ENCODE data around the gene GNAI1. TPM values are rescaled to one million over a fixed set of nuclear protein-coding genes. Genes with fewer than 3 reads are reported as not detected.

Gene GNAI1
- total RNA-seq, 1 donor from 2014 or later = 0.35 TPM

DNA sequence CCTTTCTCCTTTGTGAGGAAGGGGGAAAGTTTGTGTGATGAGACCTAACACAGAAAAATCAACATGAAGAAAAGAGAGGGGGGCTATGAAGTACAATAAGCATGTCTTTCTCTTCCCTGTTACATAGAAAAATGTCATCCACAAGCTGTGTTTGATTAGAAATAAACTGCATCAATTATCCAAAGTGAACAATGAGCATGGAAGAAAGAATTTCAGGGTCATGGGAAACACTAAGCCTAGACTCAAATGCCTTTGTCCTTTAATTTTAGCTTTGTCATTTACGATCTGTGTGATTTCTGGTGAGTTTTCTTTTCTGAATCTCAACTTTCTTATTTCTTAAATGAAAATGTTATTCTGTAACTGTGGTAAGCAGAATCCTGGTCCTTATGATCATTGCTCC is 121.0 kb downstream of the GNAI1 start:
- Mint-ChIP-seq H3K36me3 (ENCODE audit: low read depth) (no peaks in the 10 kb centered on the region), H3K4me3 (no peak overlapping the region), H3K27ac (no peak overlapping the region), H3K27me3 (no peaks in the 10 kb centered on the region), H3K4me1 (no peaks in the 10 kb centered on the region), H3K9me3 (peaks cover under 1% of the 10 kb centered on the region)
- ChIA-PET POLR2A (no interaction called here), CTCF (no interaction called here)
- TF ChIP-seq, protein P1, sequence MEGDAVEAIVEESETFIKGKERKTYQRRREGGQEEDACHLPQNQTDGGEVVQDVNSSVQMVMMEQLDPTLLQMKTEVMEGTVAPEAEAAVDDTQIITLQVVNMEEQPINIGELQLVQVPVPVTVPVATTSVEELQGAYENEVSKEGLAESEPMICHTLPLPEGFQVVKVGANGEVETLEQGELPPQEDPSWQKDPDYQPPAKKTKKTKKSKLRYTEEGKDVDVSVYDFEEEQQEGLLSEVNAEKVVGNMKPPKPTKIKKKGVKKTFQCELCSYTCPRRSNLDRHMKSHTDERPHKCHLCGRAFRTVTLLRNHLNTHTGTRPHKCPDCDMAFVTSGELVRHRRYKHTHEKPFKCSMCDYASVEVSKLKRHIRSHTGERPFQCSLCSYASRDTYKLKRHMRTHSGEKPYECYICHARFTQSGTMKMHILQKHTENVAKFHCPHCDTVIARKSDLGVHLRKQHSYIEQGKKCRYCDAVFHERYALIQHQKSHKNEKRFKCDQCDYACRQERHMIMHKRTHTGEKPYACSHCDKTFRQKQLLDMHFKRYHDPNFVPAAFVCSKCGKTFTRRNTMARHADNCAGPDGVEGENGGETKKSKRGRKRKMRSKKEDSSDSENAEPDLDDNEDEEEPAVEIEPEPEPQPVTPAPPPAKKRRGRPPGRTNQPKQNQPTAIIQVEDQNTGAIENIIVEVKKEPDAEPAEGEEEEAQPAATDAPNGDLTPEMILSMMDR (IDR thresholded peaks at IDR 0.05) = no peak
- DNase-seq (no peak), ATAC-seq (ENCODE audit: low read depth) (no peak)
- intact Hi-C loops (cut with micrococcal nuclease) = no loop called here

DNA sequence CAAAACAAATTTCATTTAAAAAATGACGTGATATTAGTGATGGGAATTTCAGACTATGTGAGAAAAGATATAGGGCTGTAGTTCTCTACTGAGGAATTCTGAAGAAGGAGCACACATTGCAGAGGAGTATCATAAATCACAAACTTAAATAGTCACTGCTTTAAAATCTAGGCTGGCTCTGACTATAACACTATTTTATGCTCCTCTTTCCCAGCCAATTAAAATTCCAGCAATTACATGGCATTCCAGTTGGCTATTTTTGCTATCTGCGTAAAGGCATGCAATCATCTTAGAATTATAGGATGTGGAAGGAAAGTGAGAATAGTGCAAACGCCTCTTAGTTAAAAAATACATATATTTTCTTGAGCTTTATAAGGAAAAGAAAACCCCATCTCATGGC is 123.1 kb downstream of the GNAI1 start:
- CTCF ChIA-PET = no interaction called here

DNA sequence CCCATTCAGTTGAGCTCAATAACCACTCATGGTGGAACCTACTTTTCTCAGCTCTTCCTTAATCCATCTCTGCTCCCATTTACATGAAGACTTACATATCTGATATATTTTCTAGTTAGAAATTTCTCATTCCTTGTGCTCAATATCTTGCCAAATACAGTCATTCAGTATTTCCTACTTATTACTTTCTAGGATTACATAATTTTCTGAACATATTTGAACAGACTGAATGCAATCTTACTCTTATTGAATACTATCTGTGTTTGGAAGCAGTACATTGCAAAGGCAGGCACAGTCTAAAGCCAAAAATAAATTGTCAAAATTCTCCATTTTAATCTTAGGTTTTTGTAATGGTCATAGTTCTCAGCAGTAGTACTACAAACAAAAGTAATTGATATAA is 126.0 kb downstream of the GNAI1 start:
- DNase-seq (no peak), ATAC-seq (ENCODE audit: low read depth) (no peak)
- TF ChIP-seq, protein P1 (IDR thresholded peaks at IDR 0.05) = no peak
- H3K36me3 Mint-ChIP-seq (ENCODE audit: low read depth) = no peaks in the 10 kb centered on the region
- intact Hi-C loops (cut with micrococcal nuclease) = no loop called here
- no peaks in the 10 kb centered on the region for H3K9me3 Mint-ChIP-seq
- CTCF ChIA-PET = no interaction called here
- no peak overlapping the region for H3K4me3 Mint-ChIP-seq
- POLR2A ChIA-PET = no interaction called here
- no peak overlapping the region for H3K27ac Mint-ChIP-seq
- H3K4me1 Mint-ChIP-seq = no peaks in the 10 kb centered on the region
- H3K27me3 Mint-ChIP-seq = no peaks in the 10 kb centered on the region

More for the DNA sequence above, 123.1 kb downstream of the GNAI1 start:
- TF ChIP-seq, protein P1 (IDR thresholded peaks at IDR 0.05) = no peak
- Mint-ChIP-seq H3K4me3 (no peak overlapping the region), H3K36me3 (ENCODE audit: low read depth) (no peaks in the 10 kb centered on the region), H3K27me3 (no peaks in the 10 kb centered on the region), H3K4me1 (no peaks in the 10 kb centered on the region), H3K9me3 (no peaks in the 10 kb centered on the region), H3K27ac (no peak overlapping the region)
- ATAC-seq (ENCODE audit: low read depth) (no peak), DNase-seq (no peak)
- intact Hi-C loops (cut with micrococcal nuclease) = no loop called here
- POLR2A ChIA-PET = no interaction called here

DNA sequence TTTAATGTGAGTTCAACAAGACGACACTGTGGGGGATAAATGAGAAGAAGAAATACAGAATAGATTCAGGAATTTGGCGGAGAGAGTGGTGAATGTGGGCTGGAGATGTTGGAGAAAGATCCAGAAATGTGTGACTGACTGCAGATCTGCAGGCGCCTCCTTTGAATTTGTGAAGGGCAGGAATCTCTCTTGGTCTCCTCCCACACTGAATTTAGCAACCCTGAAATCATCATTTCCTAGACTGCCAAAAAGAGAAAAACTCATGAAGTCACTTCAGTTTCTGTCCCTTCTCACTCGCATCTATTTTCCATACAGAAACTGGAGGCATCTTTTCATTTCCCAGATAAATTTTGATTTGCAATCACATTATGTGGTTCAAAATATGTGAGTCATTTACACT is 128.7 kb downstream of the GNAI1 start:
- no peak for DNase-seq
- CTCF ChIA-PET = no interaction called here
- Mint-ChIP-seq H3K4me1 (no peaks in the 10 kb centered on the region), H3K36me3 (ENCODE audit: low read depth) (no peaks in the 10 kb centered on the region), H3K4me3 (no peak overlapping the region), H3K27me3 (no peaks in the 10 kb centered on the region), H3K27ac (no peak overlapping the region), H3K9me3 (no peaks in the 10 kb centered on the region)
- TF ChIP-seq, protein P1 (IDR thresholded peaks at IDR 0.05) = no peak
- no peak for ATAC-seq (ENCODE audit: low read depth)
- intact Hi-C loops (cut with micrococcal nuclease) = no loop called here
- POLR2A ChIA-PET = no interaction called here

DNA sequence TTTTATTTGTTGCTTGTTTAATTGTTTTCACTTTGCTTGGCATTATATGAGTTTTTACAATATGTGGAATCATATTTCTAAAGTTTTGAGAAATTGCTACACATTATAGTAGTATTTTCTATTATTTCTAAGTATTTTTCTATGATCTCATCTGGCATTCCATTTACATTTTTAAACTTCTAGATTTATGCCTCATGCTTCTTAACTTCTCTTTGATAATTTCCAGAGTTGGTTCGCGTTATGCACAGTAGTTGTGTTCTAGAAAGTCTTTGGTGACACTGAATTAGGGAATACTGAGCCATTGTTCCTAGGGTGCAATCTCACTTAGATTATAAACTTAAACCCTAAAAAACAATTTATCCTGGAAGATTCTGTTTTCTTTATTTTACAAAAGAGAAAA is 129.2 kb downstream of the GNAI1 start:
- POLR2A ChIA-PET = no interaction called here
- H3K27me3 Mint-ChIP-seq = no peaks in the 10 kb centered on the region
- H3K36me3 Mint-ChIP-seq (ENCODE audit: low read depth) = no peaks in the 10 kb centered on the region
- no peaks in the 10 kb centered on the region for H3K4me1 Mint-ChIP-seq
- CTCF ChIA-PET = no interaction called here
- H3K4me3 Mint-ChIP-seq = no peak overlapping the region
- ATAC-seq (ENCODE audit: low read depth) (no peak), DNase-seq (no peak)
- H3K9me3 Mint-ChIP-seq = no peaks in the 10 kb centered on the region
- no peak overlapping the region for H3K27ac Mint-ChIP-seq
- intact Hi-C loops (cut with micrococcal nuclease) = no loop called here
- TF ChIP-seq, protein P1 (IDR thresholded peaks at IDR 0.05) = no peak

All from activated B cell treated with CpG ODN at 0.5 μM for 24 hours (primary cell).